Activated CD4-positive, alpha-beta T cell treated with anti-CD3 and anti-CD28 coated beads, Interleukin-2, amount 50 U/mL, for 4 hours (primary cell): Measurements from ENCODE around the gene TMEM95.

ENCODE experiments used
- DNase-seq, 2 experiments: peaks; one replicate each; pipeline ENCODE4 v3.0.0-alpha.2; 2020

Gene TMEM95

GRCh38 chr17:7380855-7381683, 26.1 kb downstream of the TMEM95 start, which contains the start of gene TNK1:
Gene TNK1, plus strand, starts transcription at chr17:7381089. Its CDS starts 1,838 bp downstream, at chr17:7382927.
- DNase-seq, result no peak

GRCh38 chr17:7382901-7383300, 27.9 kb downstream of the TMEM95 start:
- no peak for DNase-seq

GRCh38 chr17:7383371-7383741, 28.4 kb downstream of the TMEM95 start:
- DNase-seq, result no peak

- peak; percentile 63 to 66 for DNase-seq
Observed at GRCh38 chr17:7383742-7384488, 29.0 kb downstream of the TMEM95 start.

- DNase-seq, result no peak
Observed at GRCh38 chr17:7384489-7385081, 29.6 kb downstream of the TMEM95 start.

- DNase-seq, result no peak
Observed at GRCh38 chr17:7388856-7389255, 33.9 kb downstream of the TMEM95 start.

- no peak for DNase-seq
Observed at GRCh38 chr17:7389924-7390910, 35.3 kb downstream of the TMEM95 start.

GRCh38 chr17:7391307-7391706, 36.4 kb downstream of the TMEM95 start:
- no peak for DNase-seq

GRCh38 chr17:7392696-7393612, 38.0 kb downstream of the TMEM95 start:
- DNase-seq, result no peak

GRCh38 chr17:7393613-7394451, 38.9 kb downstream of the TMEM95 start:
- DNase-seq, result peak; percentile 51 to 57

- peak; percentile 69 to 72 for DNase-seq
Observed at GRCh38 chr17:7394452-7395191, 39.7 kb downstream of the TMEM95 start, which contains the start of gene PLSCR3. Gene PLSCR3, minus strand, starts transcription at chr17:7394525. Its CDS starts 415 bp downstream, at chr17:7394110.

GRCh38 chr17:7396147-7396546, 41.2 kb downstream of the TMEM95 start:
- DNase-seq, result no peak

GRCh38 chr17:7398612-7399011, 43.7 kb downstream of the TMEM95 start:
- no peak for DNase-seq

GRCh38 chr17:7403043-7403726, 48.2 kb downstream of the TMEM95 start:
- no peak for DNase-seq

GRCh38 chr17:7403727-7403976, 48.7 kb downstream of the TMEM95 start:
- no peak for DNase-seq

- peak; percentile 96 to 97 for DNase-seq
Observed at GRCh38 chr17:7403977-7404736, 49.2 kb downstream of the TMEM95 start, which contains the start of gene TMEM256. Gene TMEM256, minus strand, starts transcription at chr17:7404097. Its CDS starts 13 bp downstream, at chr17:7404084.

- DNase-seq, result peak; percentile 56 to 63
Observed at GRCh38 chr17:7404737-7405349, 49.9 kb downstream of the TMEM95 start.
